ENCODE results near the gene PDE8B.
A peak's percentile ranks its signal among the peaks of the same experiment; 100 is the strongest.
"Not testable (repeated sequence)": the region's sequence is repeated elsewhere in the genome, so short reads cannot be mapped to it uniquely, and the experiment has no call there.

The PDE8B gene

DNA sequence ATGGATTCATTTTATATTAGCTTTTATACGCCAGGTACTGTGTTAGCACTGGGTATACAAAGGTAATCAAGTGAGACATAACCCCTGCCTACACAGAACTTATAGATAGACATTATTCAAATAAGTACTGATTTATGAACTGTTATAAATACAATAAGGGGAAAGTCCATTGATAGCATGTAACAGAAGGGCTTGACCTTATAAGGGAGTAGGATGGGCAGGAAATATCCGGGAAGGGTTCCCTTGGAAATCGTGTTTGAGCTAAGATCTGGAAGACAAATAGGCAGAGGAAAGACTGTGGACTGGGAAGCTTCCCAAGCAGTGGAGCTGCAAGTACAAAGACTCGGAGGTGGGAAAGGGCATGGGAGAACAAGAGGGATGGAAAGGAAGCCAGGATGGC lies 170.2 kb downstream of the PDE8B start:
- Histone ChIP-seq H2AFZ (ENCODE audit: insufficient read depth, low read length, poor library complexity) (no peak overlapping the region), H3K4me2 (ENCODE audit: low read length) (no peak overlapping the region), H3K27ac (ENCODE audit: low read depth, low read length) (no peak overlapping the region), H2BK5ac (ENCODE audit: low read depth, low read length, poor library complexity) (no peak overlapping the region), H4K8ac (ENCODE audit: low read depth, low read length) (no peak overlapping the region), H3K4me1 (ENCODE audit: control insufficient read depth in 1 of 2, insufficient read depth in 2 of 2, low read length in 2 of 2) (no peaks in the 10 kb centered on the region), H4K12ac (ENCODE audit: low read depth, low read length) (no peak overlapping the region), H3K27me3 (ENCODE audit: insufficient read depth, low read length) (no peaks in the 10 kb centered on the region), H3K9ac (ENCODE audit: low read length) (no peak overlapping the region), H3K36me3 (ENCODE audit: control insufficient read depth in 1 of 2, insufficient read depth in 2 of 2, low read length in 2 of 2) (no peaks in the 10 kb centered on the region), H3K9me3 (ENCODE audit: insufficient read depth, low read depth, low read length) (peaks cover 3% of the 10 kb centered on the region), H2AK5ac (ENCODE audit: low read length) (no peak overlapping the region), H3K14ac (ENCODE audit: low read length) (no peak overlapping the region), H3K4me3 (ENCODE audit: low read depth, low read length) (no peak overlapping the region), H4K91ac (ENCODE audit: low read depth, low read length) (no peak overlapping the region), H3K79me2 (ENCODE audit: control insufficient read depth, insufficient read depth, low read length, poor library complexity) (no peaks in the 10 kb centered on the region), H3K23ac (ENCODE audit: low read length) (no peak overlapping the region), H3K18ac (ENCODE audit: low read length) (no peak overlapping the region), H3K79me1 (ENCODE audit: low read length) (no peaks in the 10 kb centered on the region), H2BK12ac (ENCODE audit: low read length) (no peak overlapping the region), H3K4ac (ENCODE audit: low read depth, low read length) (no peak overlapping the region), H2BK120ac (ENCODE audit: insufficient read depth, low read length, poor library complexity) (no peak overlapping the region)
- DNase-seq: no peak
- WGBS (ENCODE audit: extremely low coverage, insufficient coverage, insufficient read length): no CpG with 5 or more reads among the region's 4 CpGs

DNA sequence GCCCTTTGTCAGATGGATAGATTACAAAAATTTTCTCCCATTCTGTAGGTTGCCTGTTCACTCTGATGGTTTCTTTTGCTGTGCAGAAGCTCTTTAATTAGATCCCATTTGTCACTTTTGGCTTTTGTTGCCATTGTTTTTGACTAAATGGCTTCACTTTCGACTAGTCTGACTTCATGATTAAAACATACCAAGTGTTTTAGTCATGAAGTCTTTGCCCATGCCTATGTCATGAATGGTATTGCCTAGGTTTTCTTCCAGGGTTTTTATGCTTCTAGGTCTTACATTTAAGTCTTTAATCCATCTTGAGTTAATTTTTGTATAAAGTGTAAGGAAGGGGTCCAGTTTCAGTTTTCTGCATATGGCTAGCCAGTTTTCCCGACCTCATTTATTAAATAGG lies 172.9 kb downstream of the PDE8B start:
- WGBS (ENCODE audit: extremely low coverage, insufficient coverage, insufficient read length): no CpG with 5 or more reads among the region's 2 CpGs
- not testable (repeated sequence) for H2BK5ac ChIP-seq (ENCODE audit: low read depth, low read length, poor library complexity)

GRCh38 chr5:77386340-77386739 lies 175.9 kb downstream of the PDE8B start:
- DNase-seq; H3K4me3 ChIP-seq (ENCODE audit: low read depth, low read length); H4K12ac ChIP-seq (ENCODE audit: low read depth, low read length); H3K27ac ChIP-seq (ENCODE audit: low read depth, low read length); H3K79me1 ChIP-seq (ENCODE audit: low read length); H4K91ac ChIP-seq (ENCODE audit: low read depth, low read length); H3K4ac ChIP-seq (ENCODE audit: low read depth, low read length); H2BK12ac ChIP-seq (ENCODE audit: low read length); H4K8ac ChIP-seq (ENCODE audit: low read depth, low read length); H3K27me3 ChIP-seq (ENCODE audit: insufficient read depth, low read length); H3K18ac ChIP-seq (ENCODE audit: low read length); H3K4me1 ChIP-seq (ENCODE audit: control insufficient read depth in 1 of 2, insufficient read depth in 2 of 2, low read length in 2 of 2); H2BK5ac ChIP-seq (ENCODE audit: low read depth, low read length, poor library complexity); H3K23ac ChIP-seq (ENCODE audit: low read length); H2AK5ac ChIP-seq (ENCODE audit: low read length); H3K14ac ChIP-seq (ENCODE audit: low read length); H3K4me2 ChIP-seq (ENCODE audit: low read length); H3K36me3 ChIP-seq (ENCODE audit: control insufficient read depth in 1 of 2, insufficient read depth in 2 of 2, low read length in 2 of 2); H3K9me3 ChIP-seq (ENCODE audit: insufficient read depth, low read depth, low read length); H3K9ac ChIP-seq (ENCODE audit: low read length); H2AFZ ChIP-seq (ENCODE audit: insufficient read depth, low read length, poor library complexity); H2BK120ac ChIP-seq (ENCODE audit: insufficient read depth, low read length, poor library complexity); H3K79me2 ChIP-seq (ENCODE audit: control insufficient read depth, insufficient read depth, low read length, poor library complexity): not testable (repeated sequence)
- no CpG with 5 or more reads among the region's 1 CpG for WGBS (ENCODE audit: extremely low coverage, insufficient coverage, insufficient read length)

More for the DNA sequence above, 172.9 kb downstream of the PDE8B start:
- DNase-seq: peak in 1 of 2 donors; percentile 64
- H2AFZ ChIP-seq (ENCODE audit: insufficient read depth, low read length, poor library complexity); H3K79me1 ChIP-seq (ENCODE audit: low read length); H3K4me1 ChIP-seq (ENCODE audit: control insufficient read depth in 1 of 2, insufficient read depth in 2 of 2, low read length in 2 of 2); H3K9me3 ChIP-seq (ENCODE audit: insufficient read depth, low read depth, low read length); H3K27ac ChIP-seq (ENCODE audit: low read depth, low read length); H3K23ac ChIP-seq (ENCODE audit: low read length); H3K27me3 ChIP-seq (ENCODE audit: insufficient read depth, low read length); H2AK5ac ChIP-seq (ENCODE audit: low read length); H3K14ac ChIP-seq (ENCODE audit: low read length); H3K36me3 ChIP-seq (ENCODE audit: control insufficient read depth in 1 of 2, insufficient read depth in 2 of 2, low read length in 2 of 2); H3K18ac ChIP-seq (ENCODE audit: low read length); H3K4ac ChIP-seq (ENCODE audit: low read depth, low read length); H3K4me3 ChIP-seq (ENCODE audit: low read depth, low read length); H2BK120ac ChIP-seq (ENCODE audit: insufficient read depth, low read length, poor library complexity); H2BK12ac ChIP-seq (ENCODE audit: low read length); H4K12ac ChIP-seq (ENCODE audit: low read depth, low read length); H3K79me2 ChIP-seq (ENCODE audit: control insufficient read depth, insufficient read depth, low read length, poor library complexity); H3K4me2 ChIP-seq (ENCODE audit: low read length); H3K9ac ChIP-seq (ENCODE audit: low read length); H4K91ac ChIP-seq (ENCODE audit: low read depth, low read length); H4K8ac ChIP-seq (ENCODE audit: low read depth, low read length): not testable (repeated sequence)

GRCh38 chr5:77389746-77390145 lies 179.3 kb downstream of the PDE8B start:
- WGBS (ENCODE audit: extremely low coverage, insufficient coverage, insufficient read length): no CpG with 5 or more reads among the region's 2 CpGs

More at GRCh38 chr5:77389746-77390145, 179.3 kb downstream of the PDE8B start:
- no peak overlapping the region for H3K4ac ChIP-seq (ENCODE audit: low read depth, low read length)
- H3K9ac ChIP-seq (ENCODE audit: low read length): no peak overlapping the region
- no peak overlapping the region for H3K4me3 ChIP-seq (ENCODE audit: low read depth, low read length)
- no peaks in the 10 kb centered on the region for H3K4me1 ChIP-seq (ENCODE audit: control insufficient read depth in 1 of 2, insufficient read depth in 2 of 2, low read length in 2 of 2)
- no peak overlapping the region for H2BK120ac ChIP-seq (ENCODE audit: insufficient read depth, low read length, poor library complexity)
- H3K36me3 ChIP-seq (ENCODE audit: control insufficient read depth in 1 of 2, insufficient read depth in 2 of 2, low read length in 2 of 2): no peaks in the 10 kb centered on the region
- H2BK5ac ChIP-seq (ENCODE audit: low read depth, low read length, poor library complexity): no peak overlapping the region
- no peak overlapping the region for H2BK12ac ChIP-seq (ENCODE audit: low read length)
- DNase-seq: no peak
- no peak overlapping the region for H3K4me2 ChIP-seq (ENCODE audit: low read length)
- no peak overlapping the region for H4K12ac ChIP-seq (ENCODE audit: low read depth, low read length)
- no peak overlapping the region for H4K91ac ChIP-seq (ENCODE audit: low read depth, low read length)
- no peak overlapping the region for H4K8ac ChIP-seq (ENCODE audit: low read depth, low read length)
- H3K79me1 ChIP-seq (ENCODE audit: low read length): no peaks in the 10 kb centered on the region
- H3K23ac ChIP-seq (ENCODE audit: low read length): no peak overlapping the region
- no peak overlapping the region for H2AFZ ChIP-seq (ENCODE audit: insufficient read depth, low read length, poor library complexity)
- peaks cover 2% of the 10 kb centered on the region for H3K9me3 ChIP-seq (ENCODE audit: insufficient read depth, low read depth, low read length)
- no peak overlapping the region for H3K14ac ChIP-seq (ENCODE audit: low read length)
- no peak overlapping the region for H2AK5ac ChIP-seq (ENCODE audit: low read length)
- no peak overlapping the region for H3K27ac ChIP-seq (ENCODE audit: low read depth, low read length)
- H3K27me3 ChIP-seq (ENCODE audit: insufficient read depth, low read length): no peaks in the 10 kb centered on the region
- no peak overlapping the region for H3K18ac ChIP-seq (ENCODE audit: low read length)
- H3K79me2 ChIP-seq (ENCODE audit: control insufficient read depth, insufficient read depth, low read length, poor library complexity): no peaks in the 10 kb centered on the region

Measured in trophoblast cell (in vitro differentiated cells and primary cell).